DMS79 treated with DMSO at 0.1 percent for 48 hours (cell line): Measurements from ENCODE around the gene VCPKMT.

Experiments used
- DNase-seq: peaks from one replicate; lab custom pipeline; 2025; lab: John Stamatoyannopoulos, UW

Gene VCPKMT

DNA sequence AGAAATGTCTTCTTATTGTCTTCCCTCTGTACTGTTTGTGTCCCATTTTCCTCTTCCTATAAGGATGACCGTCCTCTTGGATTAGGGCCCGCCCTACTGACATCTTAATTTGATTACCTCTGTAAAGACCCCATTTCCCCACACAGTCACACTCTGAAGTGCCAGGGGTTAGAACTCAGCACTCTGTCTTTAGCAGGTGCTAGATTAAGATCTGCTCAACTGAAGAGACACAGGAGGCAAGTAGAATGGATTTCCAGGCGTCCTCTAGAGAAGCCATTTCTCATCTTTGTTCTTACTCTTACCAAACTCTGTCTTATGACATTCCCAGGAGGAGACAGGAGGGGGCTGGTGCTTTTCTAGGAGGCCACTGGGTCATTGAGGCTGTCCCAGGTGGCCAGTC lies 50.8 kb downstream of the VCPKMT start:
- no peak for DNase-seq

DNA sequence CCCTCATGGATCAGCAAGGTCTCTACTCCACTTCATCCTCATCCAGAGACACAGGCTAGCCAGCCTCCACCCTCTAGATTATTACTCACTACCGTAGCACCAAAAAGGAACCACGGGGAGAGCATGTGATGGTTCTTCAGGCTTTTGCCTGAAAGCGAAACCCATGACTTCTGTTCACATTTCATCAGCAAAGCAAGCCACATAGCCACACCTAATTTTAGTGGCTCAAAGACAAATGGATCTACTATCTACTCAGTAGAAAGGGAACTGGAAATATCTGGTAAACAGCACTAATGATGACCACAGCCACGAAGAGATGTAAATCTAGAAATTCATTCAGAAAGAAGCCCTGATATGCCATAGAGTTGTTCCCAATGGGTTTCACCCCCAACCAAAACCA lies 51.4 kb downstream of the VCPKMT start:
- DNase-seq, result no peak

DNA sequence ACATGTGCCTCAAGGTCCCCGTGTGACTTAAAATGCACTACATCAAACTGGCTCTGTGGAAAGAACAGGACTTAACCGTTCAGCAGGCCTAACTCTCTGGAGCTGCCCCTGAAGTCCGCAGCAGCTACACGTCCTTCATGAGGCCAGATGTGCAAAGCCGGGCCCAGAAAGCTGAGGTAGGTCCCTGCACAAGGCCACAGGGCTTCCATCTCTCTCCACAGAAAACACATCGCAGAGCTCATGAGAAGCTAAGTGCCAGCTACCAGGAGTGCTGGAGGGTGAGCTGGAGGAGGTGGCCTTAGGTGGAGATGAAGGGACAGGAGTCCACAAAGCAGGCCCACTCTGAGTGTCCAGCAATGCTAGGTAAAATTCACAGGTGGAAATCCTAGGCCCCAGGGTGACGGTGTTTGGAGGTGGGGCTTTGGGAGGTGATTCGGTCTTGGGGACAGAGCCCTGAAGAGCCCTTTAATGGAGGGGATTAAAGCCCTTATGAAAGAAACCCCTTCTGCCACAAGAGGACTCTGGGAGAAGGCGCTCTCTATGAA lies 52.4 kb downstream of the VCPKMT start:
- no peak for DNase-seq

DNA sequence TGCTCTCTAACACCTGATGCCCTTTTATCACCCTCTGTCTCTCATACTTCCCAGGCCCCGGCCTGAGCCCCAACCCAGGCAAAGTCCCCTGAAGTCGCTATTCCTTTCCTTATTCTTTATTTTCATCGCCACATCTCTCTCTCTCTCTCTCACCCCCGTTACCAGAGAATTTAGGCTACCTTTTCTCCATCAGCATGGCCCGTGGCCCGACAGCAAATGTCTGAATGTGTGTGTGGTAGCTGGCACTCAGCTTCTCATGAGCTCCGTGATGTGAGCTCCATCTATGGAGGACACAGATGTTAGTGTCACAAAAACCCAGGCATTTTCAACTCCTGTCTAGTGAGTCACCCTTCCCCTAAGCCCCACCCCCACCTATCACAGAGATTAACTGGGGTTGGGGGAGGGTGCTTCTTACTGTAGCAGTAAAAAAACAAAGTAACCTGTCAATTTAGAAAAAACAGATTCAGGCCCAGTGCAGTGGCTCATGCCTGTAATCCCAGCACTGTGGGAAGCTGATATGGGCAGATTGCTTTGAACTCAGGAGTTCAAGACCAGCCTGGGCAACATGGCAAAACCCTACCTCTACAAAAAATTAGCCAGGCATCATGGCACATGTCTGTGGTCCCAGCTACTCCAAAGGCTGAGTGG lies 53.8 kb downstream of the VCPKMT start:
- DNase-seq, result no peak

DNA sequence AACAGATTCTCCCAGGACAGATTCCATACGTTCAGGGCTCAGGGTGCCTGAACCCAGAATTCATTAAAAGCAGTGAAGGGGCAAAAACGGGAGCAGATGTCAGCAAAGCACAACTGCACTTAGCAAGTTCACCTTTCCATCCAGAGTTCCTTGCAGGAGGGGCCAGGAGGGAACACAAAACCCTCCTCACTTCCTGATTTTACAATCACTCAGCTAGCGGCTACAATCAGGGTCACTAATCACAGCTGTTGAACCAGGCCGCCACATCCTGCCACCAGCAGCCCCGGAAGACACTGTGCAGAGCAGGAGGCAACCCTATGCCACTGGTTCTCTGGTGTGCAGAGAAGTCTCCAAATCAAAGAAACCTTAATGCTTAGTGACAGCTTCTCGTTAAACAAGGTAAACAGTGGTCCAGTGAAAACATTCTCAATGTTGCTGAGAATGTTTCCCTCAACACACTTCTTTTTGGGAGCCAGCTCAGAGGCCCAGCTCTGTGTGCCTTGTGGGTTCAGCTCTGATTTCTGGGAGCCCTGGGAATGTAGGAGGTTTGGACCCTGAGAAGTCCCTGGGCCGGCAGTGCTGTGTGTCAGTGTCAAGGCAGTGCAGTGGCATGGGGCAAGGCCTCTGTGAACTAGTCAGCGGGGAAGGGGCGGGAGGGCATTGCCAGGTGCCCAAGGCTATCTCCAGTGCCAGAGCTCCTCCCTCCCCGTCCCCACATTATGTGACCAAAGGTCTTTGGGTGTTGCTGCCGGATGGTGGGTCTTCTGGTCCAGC lies 54.5 kb downstream of the VCPKMT start:
- no peak for DNase-seq

DNA sequence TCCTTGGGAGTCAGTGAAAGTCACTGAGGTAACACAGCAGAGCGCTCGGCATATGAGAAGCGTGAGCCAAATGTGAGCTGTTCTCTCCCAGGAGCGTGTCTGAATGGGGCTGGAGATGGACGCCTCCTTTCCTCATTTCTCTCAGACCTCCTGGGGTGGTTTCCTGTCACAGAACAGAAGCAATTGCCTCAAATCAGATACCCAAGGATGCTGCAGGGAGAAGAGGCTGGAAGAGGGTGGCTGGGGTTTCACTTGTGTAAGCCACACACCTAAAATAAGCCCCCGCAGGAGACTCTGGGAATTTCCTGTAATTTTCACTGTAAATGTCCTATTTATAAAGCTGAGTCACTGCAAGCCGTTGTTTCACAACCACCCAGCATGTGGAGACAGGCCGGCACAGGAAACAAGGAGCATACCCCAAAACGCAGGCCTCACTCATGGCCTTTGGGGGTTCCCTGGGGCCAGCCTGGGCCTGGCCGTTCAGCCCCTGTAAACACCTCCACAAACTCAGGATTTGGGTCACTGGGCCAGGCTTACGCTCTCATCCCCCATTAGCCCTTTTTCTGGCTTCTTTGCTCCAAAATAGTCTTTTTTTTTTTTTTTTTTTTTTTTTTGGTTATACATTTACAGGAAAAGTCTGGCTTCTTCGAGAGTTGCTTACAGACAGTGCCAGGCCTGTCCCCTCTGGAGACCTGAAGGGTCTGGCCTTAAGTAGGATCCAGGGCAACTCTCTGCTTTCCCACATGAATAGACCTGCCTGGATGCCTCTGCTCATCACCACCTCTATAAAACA lies 55.3 kb downstream of the VCPKMT start:
- DNase-seq, result no peak

DNA sequence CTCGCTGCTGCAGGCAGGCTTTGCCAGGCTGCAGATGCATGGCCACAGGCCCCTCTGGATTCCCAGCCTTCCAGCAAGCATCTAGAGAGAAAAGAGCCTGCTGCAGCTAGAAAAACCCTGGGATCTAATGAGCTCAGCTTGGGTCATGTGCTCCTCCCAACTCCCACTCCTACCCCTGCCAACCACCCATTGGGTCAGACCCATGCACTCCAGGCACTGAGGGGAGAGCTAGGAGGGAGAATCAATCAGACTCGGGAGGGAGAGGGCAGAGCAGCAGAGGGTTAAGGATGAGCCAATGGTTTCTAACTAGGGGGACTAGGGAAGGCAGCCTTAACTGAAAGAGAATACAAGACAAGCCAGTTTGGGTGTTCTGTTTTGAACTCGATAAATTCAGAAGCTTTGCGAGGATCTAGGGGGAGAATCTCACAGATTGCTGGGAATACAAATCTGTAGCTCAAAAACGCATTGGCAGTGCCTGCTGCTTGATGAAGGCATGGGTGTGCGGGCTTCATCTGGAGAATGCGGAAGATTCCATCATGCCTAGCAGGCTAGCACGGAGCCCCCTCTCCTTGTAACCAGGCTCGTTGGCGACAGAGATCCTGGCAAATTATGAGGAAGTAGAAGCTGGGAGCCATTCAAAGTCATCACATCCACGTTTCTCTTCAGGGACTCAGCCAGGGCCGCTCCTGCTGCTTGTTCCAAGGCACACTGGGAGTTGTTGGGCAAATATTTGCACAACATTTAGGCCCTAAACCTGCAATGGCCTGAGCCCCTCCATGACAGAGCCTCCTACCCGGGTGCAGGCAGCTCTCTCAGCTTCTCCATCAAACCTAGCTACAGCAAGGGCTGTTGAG lies 56.4 kb downstream of the VCPKMT start:
- no peak for DNase-seq
